GM12874 (cell line): ENCODE data around the gene SSTR1.

Source experiments
- TF ChIP-seq, protein P1 (sequence below): IDR thresholded peaks from 2 replicates; pipeline ENCODE4 v1.5.1; 2011; ENCODE audit warnings: low read depth, mild to moderate bottlenecking, control low read depth, low read length, moderate library complexity; ENCODE audit not compliant: insufficient read depth

The SSTR1 gene

DNA sequence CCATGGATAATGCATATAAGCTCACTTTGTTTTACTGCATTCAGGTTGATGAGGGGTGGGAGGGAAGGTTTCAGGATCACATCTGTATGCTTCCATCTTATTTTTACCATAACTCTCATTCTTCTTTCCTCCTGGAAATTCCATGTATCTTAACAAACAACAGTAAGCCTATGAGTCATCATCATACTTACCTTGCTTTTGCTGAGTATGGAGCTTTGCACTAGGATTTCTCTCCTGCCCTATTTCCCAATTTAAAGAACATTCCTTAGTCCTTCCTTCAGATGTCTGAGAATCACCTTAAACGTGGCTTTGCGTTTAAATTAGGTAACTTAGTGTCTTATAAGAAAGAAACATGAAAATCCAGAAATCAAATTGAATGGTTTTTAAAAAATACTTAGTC lies 49.8 kb downstream of the SSTR1 start:
- TF ChIP-seq, protein P1, sequence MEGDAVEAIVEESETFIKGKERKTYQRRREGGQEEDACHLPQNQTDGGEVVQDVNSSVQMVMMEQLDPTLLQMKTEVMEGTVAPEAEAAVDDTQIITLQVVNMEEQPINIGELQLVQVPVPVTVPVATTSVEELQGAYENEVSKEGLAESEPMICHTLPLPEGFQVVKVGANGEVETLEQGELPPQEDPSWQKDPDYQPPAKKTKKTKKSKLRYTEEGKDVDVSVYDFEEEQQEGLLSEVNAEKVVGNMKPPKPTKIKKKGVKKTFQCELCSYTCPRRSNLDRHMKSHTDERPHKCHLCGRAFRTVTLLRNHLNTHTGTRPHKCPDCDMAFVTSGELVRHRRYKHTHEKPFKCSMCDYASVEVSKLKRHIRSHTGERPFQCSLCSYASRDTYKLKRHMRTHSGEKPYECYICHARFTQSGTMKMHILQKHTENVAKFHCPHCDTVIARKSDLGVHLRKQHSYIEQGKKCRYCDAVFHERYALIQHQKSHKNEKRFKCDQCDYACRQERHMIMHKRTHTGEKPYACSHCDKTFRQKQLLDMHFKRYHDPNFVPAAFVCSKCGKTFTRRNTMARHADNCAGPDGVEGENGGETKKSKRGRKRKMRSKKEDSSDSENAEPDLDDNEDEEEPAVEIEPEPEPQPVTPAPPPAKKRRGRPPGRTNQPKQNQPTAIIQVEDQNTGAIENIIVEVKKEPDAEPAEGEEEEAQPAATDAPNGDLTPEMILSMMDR, result no peak

DNA sequence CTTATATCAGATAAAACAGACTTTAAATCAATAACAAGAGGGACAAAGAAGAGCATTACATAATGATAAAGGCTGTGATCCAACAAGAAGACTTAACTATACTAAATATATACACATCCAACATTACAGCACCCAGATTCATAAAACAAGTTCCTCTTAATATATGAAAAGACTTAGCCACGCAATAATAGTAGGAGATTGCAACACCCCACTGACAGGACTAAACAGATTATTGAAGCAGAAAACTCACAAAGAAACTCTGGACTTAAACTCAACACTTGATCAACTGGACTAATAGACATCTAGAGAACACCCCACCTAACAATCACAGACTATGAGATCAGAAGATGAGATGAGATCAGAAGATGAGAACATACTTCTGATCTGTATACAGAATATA lies 53.9 kb downstream of the SSTR1 start:
- TF ChIP-seq, protein P1, result no peak
